HG03045 (cell line): ENCODE results near the gene NEIL3.

Source experiments
- ATAC-seq: cut with Tn5 transposase; IDR thresholded peaks from one replicate; pipeline ENCODE4 v1.9.1; 2021; ENCODE audit warnings: mild to moderate bottlenecking, moderate library complexity; ENCODE audit not compliant: unreplicated experiment

Gene NEIL3

GRCh38 chr4:177410566-177410965, 100.9 kb downstream of the NEIL3 start:
- no peak for ATAC-seq

- no peak for ATAC-seq
Observed at GRCh38 chr4:177411996-177412395, 102.3 kb downstream of the NEIL3 start.
